HG03060 (cell line): Measurements from ENCODE around the gene CRKL.

Source experiments
- ATAC-seq: cut with Tn5 transposase; IDR thresholded peaks from one replicate; pipeline ENCODE4 v1.9.1; 2021; ENCODE audit warnings: low read depth, moderate number of reproducible peaks; ENCODE audit not compliant: unreplicated experiment

Gene CRKL

GRCh38 chr22:20948989-20949388 lies 31.8 kb downstream of the CRKL start:
- ATAC-seq = no peak

- no peak for ATAC-seq
These were observed 32.5 kb downstream of the CRKL start for GRCh38 chr22:20949698-20950183.

GRCh38 chr22:20951151-20951931 lies 34.1 kb downstream of the CRKL start:
- ATAC-seq = no peak

GRCh38 chr22:20951932-20952380 lies 34.7 kb downstream of the CRKL start:
- no peak for ATAC-seq

GRCh38 chr22:20952544-20953341 lies 35.5 kb downstream of the CRKL start:
- no peak for ATAC-seq

GRCh38 chr22:20953342-20953608 lies 36.1 kb downstream of the CRKL start:
- ATAC-seq = no peak

- no peak for ATAC-seq
These were observed 36.7 kb downstream of the CRKL start for GRCh38 chr22:20953668-20954500.

- no peak for ATAC-seq
These were observed 38.3 kb downstream of the CRKL start for GRCh38 chr22:20955548-20955947.

GRCh38 chr22:20956258-20957101 lies 39.3 kb downstream of the CRKL start:
- ATAC-seq = no peak

- ATAC-seq = no peak
These were observed 40.0 kb downstream of the CRKL start for GRCh38 chr22:20957102-20957682.

GRCh38 chr22:20957683-20958431 lies 40.6 kb downstream of the CRKL start:
- ATAC-seq = no peak

- ATAC-seq = no peak
These were observed 42.6 kb downstream of the CRKL start for GRCh38 chr22:20959578-20960461.

- no peak for ATAC-seq
These were observed 43.4 kb downstream of the CRKL start for GRCh38 chr22:20960609-20961008.

GRCh38 chr22:20962491-20962945 lies 45.3 kb downstream of the CRKL start:
- ATAC-seq = no peak

GRCh38 chr22:20963201-20964052 lies 46.2 kb downstream of the CRKL start:
- no peak for ATAC-seq

- ATAC-seq = no peak
These were observed 47.0 kb downstream of the CRKL start for GRCh38 chr22:20964090-20964798.

GRCh38 chr22:20964799-20965103 lies 47.5 kb downstream of the CRKL start:
- ATAC-seq = no peak
